NCI-H524 treated with DMSO at 0.1 percent for 48 hours (cell line): Measurements from ENCODE around the gene COL27A1.
A peak's percentile ranks its signal among the peaks of the same experiment; 100 is the strongest.

ENCODE experiments used
- DNase-seq: peaks from one replicate; lab custom pipeline; 2025; lab: John Stamatoyannopoulos, UW

Gene COL27A1

GRCh38 chr9:114272739-114273431, 117.5 kb downstream of the COL27A1 start:
- DNase-seq = peak; percentile 93

DNA sequence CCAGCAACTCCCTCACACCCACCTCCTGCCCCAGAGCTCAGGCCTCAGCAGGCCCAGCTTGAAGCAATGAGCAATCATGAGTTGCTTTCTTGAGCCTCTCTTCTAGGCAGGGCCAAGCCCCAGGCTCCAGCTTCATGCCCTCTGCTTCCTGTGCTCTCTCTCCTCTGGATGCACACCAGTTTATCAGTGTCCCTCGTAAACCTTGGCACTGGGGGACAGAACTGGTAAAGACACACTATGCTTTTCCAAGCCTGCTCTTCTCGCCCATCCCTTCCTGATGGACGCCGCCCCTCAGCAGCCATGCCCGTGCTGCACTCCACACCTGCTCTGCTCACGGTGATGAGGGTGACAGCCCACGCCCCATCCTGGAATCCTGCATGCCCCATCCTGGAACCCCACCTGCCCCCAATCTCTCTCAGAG, 118.1 kb downstream of the COL27A1 start:
- DNase-seq = no peak

GRCh38 chr9:114274217-114274616, 118.9 kb downstream of the COL27A1 start:
- no peak for DNase-seq

DNA sequence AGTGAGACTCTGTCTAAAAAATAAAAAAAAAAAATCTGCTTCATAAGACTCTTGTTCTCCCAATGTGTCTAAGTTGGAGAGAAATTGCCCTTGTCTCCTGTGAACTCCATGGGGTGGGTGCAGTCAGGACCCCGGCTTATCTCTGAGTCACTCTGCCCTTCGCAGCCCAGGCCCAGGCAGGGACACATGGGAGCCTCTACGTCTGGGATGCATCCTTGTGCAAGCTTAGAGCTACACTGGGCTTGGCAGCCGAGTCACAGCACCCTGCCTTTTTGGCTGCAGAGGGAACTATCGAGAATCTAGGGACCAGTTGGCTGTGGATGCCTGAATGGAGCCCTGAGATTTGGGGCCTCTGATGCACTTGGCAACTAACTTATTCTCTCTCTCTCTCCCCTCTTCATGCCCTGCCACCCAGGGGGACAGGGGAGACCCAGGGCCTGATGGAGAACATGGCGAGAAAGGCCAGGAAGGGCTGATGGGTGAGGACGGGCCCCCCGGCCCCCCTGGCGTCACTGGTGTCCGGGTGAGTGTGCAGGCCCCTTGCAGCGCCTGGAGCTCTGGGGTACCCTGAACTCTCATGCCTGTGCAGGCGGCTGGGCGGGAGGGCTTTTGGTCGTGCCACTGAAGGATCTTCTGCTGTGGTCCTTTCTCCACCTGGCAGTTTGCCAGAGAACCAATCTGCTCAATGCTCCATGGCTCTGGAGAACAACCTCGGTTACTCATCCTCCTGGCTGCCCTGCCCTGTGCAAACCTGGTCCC, 120.1 kb downstream of the COL27A1 start:
- DNase-seq = no peak

DNA sequence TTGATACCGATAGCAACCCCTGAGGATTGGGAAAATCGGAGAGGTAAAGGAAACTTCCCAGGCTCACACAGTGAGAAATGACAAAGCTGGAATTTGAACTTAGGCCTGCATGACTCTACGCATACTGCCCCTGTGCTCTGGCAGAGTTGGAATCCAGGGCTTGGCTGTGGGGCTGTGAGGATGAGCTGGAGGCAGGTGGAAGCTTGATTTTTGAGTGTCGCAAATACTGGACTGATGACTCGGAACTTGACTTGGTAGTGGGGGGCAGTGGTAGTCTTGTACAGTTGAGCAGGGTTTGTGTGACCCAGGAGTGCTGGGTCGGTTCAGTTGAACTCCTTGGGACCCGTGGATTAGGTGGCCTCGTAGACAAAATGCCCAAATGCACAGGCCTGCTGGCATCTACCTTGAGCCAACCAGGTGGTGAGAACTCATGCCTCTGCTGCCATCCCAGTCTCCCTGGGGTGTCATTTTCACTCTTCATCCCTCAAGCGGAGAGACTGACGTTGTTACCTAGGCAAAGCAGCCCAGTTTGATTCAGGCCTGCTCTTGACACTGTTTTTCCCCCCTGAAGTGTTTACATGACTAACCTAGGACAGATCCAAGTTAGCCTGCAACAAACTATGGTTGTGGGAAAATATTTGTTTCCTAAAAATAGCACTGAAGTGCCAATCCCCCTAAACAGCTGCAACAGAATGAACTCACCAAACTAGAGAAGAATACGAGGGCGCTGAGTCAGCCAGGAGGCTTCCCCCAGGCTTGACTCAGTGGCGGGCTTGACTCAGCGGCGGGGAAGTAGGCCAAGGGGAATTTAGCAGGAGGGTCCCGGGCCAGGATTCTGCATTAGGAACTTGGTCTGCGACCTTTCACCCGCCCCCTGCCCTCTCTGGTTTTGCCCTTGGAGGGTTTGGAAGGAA, 121.8 kb downstream of the COL27A1 start:
- DNase-seq = no peak

- DNase-seq = no peak
These were observed 123.0 kb downstream of the COL27A1 start for GRCh38 chr9:114278356-114278755.

- DNase-seq = no peak
These were observed 123.7 kb downstream of the COL27A1 start for GRCh38 chr9:114278881-114279570.

GRCh38 chr9:114279693-114280092, 124.4 kb downstream of the COL27A1 start:
- DNase-seq = no peak

GRCh38 chr9:114280636-114281472, 125.5 kb downstream of the COL27A1 start:
- no peak for DNase-seq

- DNase-seq = no peak
These were observed 126.3 kb downstream of the COL27A1 start for GRCh38 chr9:114281473-114282103.

GRCh38 chr9:114282104-114282485, 126.8 kb downstream of the COL27A1 start:
- DNase-seq = no peak

GRCh38 chr9:114282507-114282906, 127.2 kb downstream of the COL27A1 start:
- no peak for DNase-seq

GRCh38 chr9:114282926-114283325, 127.6 kb downstream of the COL27A1 start:
- DNase-seq = no peak

DNA sequence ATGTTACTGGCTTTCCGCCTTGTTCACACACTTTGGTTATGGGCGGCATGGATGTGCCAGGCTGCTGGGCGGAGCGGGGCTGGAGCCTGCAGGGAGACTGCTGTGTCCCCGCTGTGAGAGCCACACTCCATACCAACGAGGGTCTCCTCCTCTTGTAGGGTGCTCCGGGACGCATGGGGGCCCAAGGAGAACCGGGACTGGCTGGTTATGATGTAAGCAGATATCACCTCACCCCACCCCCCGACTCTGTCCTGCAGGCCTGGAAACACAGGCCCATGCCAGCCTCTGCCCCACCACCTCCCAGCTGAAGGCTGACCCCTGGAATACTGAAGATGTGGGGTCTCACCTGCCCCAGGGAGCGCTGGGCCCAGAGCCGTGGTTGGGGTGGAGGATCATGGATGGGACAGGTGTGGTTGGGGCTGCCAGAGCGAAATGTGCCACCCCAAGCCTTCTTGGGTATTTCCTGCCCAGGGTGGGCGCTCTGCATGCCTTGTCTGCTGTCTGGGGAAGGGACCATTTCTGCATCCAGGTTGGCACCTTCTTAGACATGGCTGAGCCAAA, 128.3 kb downstream of the COL27A1 start:
- DNase-seq = no peak

DNA sequence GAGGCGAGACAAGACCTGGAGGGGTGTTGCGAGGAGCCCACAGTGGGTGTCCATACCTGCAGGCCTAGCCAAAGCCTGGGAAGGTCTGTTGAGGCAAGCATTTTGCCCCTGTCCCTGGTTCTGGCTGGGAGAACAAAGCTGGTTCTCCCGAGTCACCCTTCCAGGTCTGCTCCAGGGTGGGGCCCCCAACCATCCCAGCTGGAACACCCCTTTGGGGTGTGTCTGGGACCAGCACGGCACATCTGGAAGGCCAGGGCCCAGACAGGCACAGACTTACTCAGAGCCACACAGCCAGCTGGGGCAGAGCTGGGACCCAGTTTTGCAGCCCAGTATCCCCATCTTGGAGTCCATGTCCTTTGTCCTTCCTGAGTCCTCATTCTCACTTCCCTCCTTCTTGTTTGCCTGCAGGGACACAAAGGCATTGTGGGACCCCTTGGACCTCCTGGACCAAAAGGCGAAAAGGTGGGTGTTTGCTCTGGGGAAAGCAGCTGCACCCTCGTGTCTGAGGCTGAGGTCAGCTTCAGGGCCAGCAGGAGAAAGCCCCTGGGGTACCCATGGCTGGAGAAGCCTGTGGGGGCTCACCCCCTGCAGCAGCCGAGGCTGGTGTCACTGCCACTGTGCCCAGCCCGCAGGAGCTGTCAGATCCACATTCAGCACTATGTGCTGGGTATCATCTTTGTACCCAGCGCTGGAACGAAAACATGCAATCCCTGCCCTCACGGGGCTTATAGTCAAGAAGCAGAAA, 129.2 kb downstream of the COL27A1 start:
- DNase-seq = no peak

- DNase-seq = no peak
These were observed 130.0 kb downstream of the COL27A1 start for GRCh38 chr9:114285166-114285867.

- DNase-seq = no peak
These were observed 130.9 kb downstream of the COL27A1 start for GRCh38 chr9:114286146-114286679.

DNA sequence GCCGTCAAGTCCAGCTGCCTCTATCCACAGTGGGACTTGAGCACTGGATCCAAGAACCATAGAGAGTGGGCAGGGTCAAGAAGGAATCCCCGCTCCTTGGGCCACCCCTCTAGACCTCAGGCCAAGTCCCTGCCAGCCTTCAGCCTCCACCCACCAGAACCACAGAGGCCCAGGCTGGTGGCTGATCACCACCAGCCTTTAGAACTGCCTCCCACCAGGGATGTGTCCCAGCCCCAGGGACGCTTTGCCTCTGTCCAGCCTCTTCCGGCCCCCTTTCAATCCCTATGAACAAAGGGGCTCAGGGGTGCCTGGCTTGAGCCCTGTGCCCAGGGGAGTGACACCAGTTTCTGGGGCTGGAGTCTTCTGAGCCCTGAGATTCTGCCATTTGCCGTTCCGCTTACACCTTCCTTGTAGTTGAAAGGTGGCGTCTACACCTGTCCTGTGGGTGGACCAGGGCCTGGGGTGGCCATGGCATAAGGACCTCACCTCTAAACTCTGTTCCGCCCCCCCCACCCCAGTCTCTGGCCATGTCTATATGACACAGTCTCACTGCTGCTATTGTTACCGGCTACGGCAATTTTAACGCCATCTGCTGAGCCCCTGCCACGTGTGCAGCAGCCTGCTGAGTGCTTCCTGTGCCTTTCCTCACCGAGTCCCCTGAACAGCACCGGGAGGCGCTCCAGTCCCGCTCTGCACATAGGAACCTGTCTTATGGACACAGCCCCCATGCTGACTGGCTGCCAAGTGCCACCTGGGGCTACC, 131.8 kb downstream of the COL27A1 start:
- peak; percentile 94 for DNase-seq
